Kidney epithelial cell (primary cell): ENCODE results near the gene COL4A4. TPM values are rescaled to one million over a fixed set of nuclear protein-coding genes. Genes with fewer than 3 reads are reported as not detected.

Experiments used
- DNase-seq: peaks from one replicate; pipeline ENCODE4 v3.0.0-alpha.2; 2010; ENCODE audit warnings: low read depth
- H3K27me3 ChIP-seq: 2 replicates; pipeline ENCODE4 v1.6.0; 2011; ENCODE audit warnings: low read length; ENCODE audit not compliant: control insufficient read depth, insufficient read depth
- H3K36me3 ChIP-seq: 2 replicates; pipeline ENCODE4 v1.5.1; 2011; ENCODE audit warnings: low read length; ENCODE audit not compliant: control insufficient read depth, insufficient read depth
- H3K4me3 ChIP-seq: 2 replicates; pipeline ENCODE4 v1.5.1; 2011; ENCODE audit warnings: low read depth, mild to moderate bottlenecking, control low read depth, low read length
- CTCF ChIP-seq: IDR thresholded peaks from 2 replicates; pipeline ENCODE4 v1.5.1; 2011; ENCODE audit warnings: mild to moderate bottlenecking, moderate library complexity, low read length, control low read depth, inconsistent platforms; ENCODE audit not compliant: insufficient read depth, poor library complexity, severe bottlenecking
- total RNA-seq: library from RNA; depleted of rRNA; stranded (reverse); fragments of >200 nt; gene quantifications from 2 replicates; pipeline ENCODE4 v1.2.3, GENCODE V29; 2015

The COL4A4 gene
- total RNA-seq, 1 donor from 2014 or later: 3.4 TPM

DNA sequence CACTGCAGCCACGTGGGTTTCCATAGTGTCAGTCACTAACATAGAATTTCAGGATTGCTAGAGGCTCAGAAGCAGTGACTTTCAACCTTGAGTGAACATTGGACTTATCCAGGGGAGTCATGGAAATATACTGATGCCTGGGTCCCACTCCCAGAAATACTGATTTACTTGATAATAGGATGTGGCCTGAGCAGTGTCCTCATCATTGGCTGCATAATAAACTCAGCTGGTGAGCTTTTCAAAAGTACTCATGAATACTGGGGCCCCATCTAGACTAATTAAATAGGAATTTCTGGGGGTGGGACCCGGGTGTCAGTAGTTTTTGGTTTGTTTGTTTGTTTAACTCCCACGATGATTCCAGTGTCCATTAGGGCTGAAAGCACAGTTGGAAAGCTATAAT is 141.4 kb downstream of the COL4A4 start:
- H3K4me3 ChIP-seq: no peak overlapping the region
- no peaks in the 10 kb centered on the region for H3K27me3 ChIP-seq
- no peaks in the 10 kb centered on the region for H3K36me3 ChIP-seq
- no peak for DNase-seq
- no peak for TF ChIP-seq CTCF

DNA sequence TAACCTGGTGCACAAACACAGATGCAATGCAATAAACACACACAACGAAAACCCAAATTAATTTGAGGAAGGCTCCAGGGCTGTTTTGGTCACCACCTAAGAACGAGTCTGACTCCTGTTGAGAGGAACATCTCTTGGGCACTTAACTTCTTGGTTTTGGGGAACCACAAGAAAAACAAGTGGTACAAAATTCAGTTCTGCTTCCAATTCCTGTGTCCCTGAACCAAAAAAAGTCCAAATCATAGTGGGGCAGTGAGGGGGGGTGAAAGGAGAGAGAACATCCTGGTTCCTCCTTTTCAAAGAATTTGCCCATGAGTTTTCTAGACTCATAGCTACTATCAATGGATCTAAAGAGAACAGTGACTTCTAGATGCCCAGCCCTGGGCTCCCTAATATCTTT is 143.6 kb downstream of the COL4A4 start:
- DNase-seq: no peak
- Histone ChIP-seq H3K4me3 (no peak overlapping the region), H3K36me3 (no peaks in the 10 kb centered on the region), H3K27me3 (no peaks in the 10 kb centered on the region)
- no peak for TF ChIP-seq CTCF

GRCh38 chr2:227016894-227017293 is 147.1 kb downstream of the COL4A4 start:
- DNase-seq: no peak
- Histone ChIP-seq H3K27me3 (no peaks in the 10 kb centered on the region), H3K4me3 (no peak overlapping the region), H3K36me3 (no peaks in the 10 kb centered on the region)
- TF ChIP-seq CTCF: no peak

DNA sequence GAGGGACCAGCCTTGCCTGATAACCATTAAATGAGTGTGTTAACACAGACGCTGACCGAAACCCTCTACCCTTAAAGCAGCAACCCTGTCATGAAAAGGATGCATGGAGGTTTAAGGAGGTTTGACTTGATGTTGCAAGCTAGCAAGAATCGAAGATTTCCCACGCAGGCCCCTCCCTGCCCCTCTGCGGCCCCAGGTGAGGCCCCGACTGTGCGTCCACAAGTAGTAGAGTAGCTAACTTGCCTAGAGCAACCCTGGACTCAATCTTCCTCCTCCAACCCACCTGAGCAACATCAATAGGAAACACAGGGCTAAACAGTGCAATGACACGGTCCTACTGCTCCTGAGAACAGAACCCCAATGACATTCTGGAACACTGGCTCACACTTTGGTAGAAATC is 150.1 kb downstream of the COL4A4 start:
- Histone ChIP-seq H3K27me3 (no peaks in the 10 kb centered on the region), H3K36me3 (no peaks in the 10 kb centered on the region), H3K4me3 (no peak overlapping the region)
- TF ChIP-seq CTCF: no peak
- DNase-seq: no peak

- no peak for TF ChIP-seq CTCF
Observed at GRCh38 chr2:227013330-227013729, 150.7 kb downstream of the COL4A4 start.

DNA sequence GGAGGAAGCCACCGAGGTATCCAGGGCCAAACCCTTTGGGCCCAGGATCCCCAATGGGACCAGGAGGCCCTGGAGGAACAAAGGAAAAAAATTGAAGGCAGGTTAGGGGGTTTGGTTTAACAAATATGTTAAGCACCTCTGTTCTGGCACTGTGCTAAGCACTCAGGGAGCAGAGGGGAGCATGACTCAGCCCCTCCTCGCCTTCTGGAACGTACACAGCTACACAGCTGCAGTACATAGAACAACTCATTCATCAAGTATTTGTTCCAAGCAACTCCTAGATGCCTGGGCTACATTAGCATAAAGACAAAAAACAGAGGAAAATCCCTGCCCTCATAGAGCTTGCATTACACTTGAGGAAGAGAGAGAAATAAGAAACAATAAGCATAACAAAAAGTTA is 153.6 kb downstream of the COL4A4 start:
- H3K4me3 ChIP-seq: no peak overlapping the region
- no peaks in the 10 kb centered on the region for H3K36me3 ChIP-seq
- H3K27me3 ChIP-seq: no peaks in the 10 kb centered on the region
- no peak for DNase-seq
- TF ChIP-seq CTCF: no peak

More at GRCh38 chr2:227013330-227013729, 150.7 kb downstream of the COL4A4 start:
- no peaks in the 10 kb centered on the region for H3K36me3 ChIP-seq
- H3K27me3 ChIP-seq: no peaks in the 10 kb centered on the region
- no peak overlapping the region for H3K4me3 ChIP-seq
- no peak for DNase-seq
